Body of pancreas (tissue), 4 donors: ENCODE measurements around the gene ANKRD39.

Experiments
- POLR2A ChIP-seq, 3 donors: fragments of 450-650 bp; IDR thresholded peaks; one replicate each; pipeline ENCODE4 v1.6.1; 2016; ENCODE audit warnings: antibody characterized with exemption in 3 of 3, mild to moderate bottlenecking in 2 of 3
- TF ChIP-seq, protein P1 (sequence below), 7 experiments: fragments of 450-650 bp in 4 of 7; fragments of 200-600 bp in 3 of 7; sonication (generic) in 3 of 7; IDR thresholded peaks; one replicate each; pipeline ENCODE4 v1.5.1; 2016 to 2019; ENCODE audit warnings: antibody characterized with exemption in 7 of 7

DNA sequence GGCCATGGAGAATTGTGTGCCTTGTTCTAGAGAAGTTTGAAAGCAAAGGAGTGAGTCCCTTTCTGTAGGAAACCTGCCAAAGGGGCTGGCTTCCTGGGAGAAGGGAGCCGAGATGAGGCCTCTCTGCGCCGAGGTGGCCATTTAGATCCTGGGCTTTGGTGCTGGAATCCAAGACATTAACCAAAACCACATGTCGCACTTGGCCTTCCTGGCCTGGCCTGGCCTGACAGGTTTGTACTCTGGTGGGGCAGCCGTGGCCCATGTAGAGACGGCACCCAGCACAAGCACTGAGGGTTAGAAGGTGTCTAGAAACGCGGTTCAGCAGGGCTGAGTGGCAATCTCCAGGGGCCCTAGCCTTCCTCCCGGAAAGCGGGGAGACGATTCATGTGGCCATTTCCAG is 34.6 kb downstream of the ANKRD39 start:
- no peak for TF ChIP-seq POLR2A (IDR thresholded peaks at IDR 0.05)
- TF ChIP-seq, protein P1, sequence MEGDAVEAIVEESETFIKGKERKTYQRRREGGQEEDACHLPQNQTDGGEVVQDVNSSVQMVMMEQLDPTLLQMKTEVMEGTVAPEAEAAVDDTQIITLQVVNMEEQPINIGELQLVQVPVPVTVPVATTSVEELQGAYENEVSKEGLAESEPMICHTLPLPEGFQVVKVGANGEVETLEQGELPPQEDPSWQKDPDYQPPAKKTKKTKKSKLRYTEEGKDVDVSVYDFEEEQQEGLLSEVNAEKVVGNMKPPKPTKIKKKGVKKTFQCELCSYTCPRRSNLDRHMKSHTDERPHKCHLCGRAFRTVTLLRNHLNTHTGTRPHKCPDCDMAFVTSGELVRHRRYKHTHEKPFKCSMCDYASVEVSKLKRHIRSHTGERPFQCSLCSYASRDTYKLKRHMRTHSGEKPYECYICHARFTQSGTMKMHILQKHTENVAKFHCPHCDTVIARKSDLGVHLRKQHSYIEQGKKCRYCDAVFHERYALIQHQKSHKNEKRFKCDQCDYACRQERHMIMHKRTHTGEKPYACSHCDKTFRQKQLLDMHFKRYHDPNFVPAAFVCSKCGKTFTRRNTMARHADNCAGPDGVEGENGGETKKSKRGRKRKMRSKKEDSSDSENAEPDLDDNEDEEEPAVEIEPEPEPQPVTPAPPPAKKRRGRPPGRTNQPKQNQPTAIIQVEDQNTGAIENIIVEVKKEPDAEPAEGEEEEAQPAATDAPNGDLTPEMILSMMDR (IDR thresholded peaks at IDR 0.05), result no peak
